Stimulated activated CD4-positive, alpha-beta T cell treated with anti-CD3 and anti-CD28 coated beads, Interleukin-4, amount 100 ng/mL, for 48 hours (primary cell): Measurements from ENCODE around the gene ALKBH2.
A peak's percentile ranks its signal among the peaks of the same experiment; 100 is the strongest.
"Not testable (repeated sequence)": the region's sequence is repeated elsewhere in the genome, so short reads cannot be mapped to it uniquely, and the experiment has no call there.

Experiments used
- DNase-seq, 2 donors: peaks; one replicate each; pipeline ENCODE4 v3.0.0-alpha.2; 2020; ENCODE audit warnings: low read depth in 2 of 2

ALKBH2 gene

DNA sequence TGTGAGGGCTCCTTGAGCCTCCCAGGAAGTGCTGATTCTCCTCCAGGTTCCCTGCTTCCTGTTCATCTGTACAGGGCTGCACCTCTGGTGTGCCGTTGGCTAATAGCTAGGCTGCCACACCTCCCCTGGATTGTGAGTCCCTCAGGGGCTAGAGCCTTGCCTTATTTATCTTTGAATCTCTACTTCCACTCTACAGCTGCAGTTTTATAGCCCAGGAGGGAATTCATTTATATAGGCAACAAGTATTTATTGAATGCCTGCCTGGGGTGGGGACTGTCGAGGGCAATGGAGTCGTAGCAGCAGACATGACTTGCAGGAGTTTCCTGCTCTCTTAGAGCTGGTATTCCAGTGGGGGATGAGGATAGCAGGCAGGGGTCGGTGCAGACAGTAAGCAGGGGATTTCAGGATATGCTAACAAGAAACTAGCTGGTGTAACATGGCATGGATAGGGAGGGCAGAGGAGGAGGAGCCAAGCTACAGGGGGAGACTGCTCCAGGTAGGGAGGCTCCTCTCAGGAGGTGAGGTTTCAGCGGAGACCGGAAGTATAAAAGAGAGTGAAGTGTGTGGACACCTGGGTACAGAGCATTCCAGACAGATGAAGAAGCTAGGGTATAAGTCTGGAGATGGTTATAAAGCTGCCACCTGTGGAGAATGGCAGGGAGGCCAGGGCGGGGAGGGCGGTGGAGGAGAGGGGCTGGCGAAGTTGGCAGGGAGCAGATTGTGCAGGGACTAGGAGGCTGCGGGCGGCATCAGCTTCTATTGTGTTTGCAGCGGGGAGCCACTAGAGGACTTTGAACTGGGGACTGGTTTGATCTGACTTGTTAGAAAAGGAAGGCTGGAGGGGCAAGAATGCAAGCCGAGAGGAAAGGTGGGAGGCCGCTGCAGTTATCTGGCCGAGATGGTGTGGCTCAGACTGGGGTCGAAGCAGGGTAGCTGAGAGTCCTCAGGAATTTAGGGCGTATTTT lies 23.7 kb downstream of the ALKBH2 start:
- DNase-seq, result no peak

DNA sequence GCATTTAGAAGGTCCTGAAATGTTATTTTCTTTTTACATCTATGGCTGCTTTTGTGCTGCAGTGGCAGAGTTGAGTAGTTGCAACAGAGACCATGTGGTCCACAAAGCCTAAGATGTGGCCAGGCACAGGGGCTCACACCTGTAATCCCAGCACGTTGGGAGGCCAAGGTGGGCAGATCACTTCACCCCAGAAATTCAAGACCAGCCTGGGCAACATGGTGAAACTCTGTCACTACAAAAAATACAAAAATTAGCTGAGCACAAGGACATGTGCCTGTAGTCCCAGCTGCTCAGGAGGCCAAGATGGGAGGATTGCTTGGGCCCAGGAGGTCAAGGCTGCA lies 27.4 kb downstream of the ALKBH2 start:
- DNase-seq, result no peak

DNA sequence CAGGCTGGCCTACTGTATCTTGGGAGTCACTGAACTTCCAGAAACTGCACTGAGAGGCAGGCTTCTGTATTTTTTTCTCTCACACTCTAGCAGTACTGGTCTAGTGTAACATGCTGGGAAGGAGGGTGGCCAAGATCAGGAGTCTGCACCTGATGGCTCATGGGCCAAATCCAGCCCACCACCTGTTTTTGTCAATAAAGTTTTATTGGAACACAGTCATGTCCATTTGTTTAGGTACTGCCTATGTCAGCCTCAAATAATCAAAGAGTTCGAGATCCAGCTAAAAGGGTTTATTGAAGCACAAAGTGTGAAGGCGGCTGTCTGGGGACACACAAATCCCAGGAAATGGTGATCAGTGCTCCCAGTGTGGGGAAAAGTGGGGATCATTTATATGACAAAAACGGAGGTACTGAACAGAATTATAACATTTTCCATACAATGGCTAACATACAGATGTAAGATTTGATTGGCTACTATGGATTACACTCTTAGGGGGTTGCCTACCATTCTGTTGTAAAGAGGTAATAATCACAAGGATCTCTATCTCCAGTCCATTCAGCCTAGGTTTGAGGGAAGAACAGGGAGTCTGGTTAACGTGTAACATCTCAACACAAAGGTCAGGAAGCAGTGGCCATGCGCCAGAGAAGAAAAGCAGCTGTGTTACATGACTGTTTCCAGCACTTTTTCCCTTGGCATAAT lies 28.0 kb downstream of the ALKBH2 start:
- DNase-seq, result no peak

DNA sequence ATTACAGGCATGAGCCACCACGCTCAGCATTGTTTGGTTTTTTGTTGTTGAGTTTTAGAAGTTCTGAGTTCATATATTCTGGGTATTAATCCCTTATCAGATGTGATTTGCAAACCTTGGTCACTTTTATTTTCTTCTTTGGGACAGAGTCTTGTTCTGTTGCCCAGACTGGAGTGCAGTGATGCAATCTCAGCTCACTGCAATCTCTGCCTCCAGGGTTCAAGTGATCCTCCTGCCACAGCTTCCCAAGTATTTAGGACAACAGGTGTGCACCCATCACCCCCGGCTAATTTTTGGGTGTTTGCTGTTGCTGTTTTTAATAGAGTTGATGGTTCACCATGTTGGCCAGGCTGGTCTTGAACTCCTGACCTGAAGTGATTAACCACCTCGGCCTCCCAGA lies 29.1 kb downstream of the ALKBH2 start:
- DNase-seq, result no peak

DNA sequence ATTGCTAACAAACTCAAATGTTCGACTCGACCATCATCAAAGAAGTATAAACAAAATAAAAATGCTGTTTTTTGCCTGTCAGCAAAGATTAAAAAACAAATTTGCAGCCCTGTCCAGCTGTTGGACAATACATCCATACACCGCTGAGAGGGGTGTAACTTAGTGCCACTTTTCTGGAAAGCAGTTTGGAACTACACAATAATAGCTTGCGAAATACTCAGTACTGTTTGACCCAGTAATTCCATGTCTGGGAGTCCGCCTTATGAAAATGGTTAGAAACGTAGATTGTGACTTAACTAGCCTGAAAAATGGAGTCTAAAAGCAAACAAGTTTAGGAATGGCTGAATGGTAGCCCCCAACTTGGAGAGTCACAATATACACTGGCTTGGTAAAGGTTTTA lies 34.5 kb downstream of the ALKBH2 start:
- DNase-seq, result no peak

DNA sequence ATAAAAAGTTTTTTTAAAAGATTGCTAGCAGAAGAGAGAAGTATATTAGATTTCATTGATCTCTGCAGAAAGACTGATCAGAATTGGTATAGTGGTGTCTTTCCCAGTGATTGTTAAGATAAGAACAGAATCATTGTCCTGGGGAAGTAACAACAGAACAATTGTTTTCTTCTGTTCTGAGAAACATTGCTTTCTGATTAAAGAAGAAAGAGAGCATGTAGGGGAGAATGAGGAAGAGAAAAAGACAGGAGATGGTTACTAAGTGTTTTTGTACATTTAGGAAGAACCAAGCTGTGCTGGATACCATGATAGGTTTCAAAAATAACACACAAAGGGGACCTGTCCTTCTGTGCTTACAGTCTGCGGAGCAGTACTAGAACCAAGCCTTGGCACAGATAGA lies 35.9 kb downstream of the ALKBH2 start:
- no peak for DNase-seq

DNA sequence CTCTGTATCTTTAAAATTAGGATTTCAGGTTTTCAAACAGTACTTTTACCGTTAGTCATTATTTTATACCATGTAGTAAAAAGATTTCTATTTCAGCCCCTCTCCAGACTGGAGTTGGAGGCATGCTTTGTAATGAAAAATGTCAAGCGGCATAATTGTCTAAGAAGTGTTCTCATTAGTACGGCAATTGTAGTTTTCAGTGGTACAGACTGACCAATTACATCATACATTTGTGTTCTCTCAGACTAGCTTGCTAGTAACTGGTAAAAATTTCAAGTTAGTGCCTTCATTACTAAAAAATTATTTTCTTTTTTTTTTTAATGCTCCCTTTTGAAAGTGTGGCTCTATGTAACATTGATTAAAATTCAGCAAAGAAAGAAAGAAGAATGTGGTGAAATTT lies 36.4 kb downstream of the ALKBH2 start:
- no peak for DNase-seq

DNA sequence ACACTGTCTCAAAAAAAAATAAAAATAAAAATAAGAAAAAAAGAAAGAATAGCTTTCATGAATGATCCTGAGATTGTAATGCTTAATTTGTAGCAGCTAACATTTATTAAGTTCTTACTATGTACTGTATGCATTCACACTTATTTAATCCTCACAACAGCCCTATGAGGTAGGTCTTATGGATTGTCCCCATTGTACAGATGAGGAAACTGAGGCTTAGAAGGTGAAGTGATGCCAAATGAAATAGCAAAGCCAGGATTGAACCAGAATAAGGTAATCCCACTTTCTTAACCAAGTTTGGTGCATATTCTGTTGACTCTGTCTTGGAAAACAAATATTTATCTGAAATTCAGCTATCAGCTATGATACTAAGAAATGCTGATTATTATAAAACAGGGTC lies 38.8 kb downstream of the ALKBH2 start:
- DNase-seq, result no peak

DNA sequence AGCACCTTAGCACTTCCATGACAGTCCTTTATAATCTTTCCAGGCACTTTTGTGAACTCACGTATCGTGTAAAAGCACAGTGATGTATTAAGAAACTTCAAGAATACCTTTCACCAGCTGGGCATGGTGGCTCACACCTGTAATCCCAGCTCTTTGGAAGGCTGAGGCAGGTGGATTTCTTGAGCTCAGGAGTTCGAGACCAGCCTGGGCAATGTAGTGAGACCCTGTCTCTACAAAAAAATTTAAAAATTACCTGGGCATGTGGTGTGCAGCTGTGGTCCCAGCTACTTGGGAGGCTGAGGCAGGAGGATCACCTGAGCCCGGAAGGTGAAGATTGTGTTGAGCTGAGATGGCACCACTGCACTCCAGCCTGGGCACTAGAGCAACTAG lies 39.2 kb downstream of the ALKBH2 start:
- peak in 1 of 2 donors; percentile 1 for DNase-seq

DNA sequence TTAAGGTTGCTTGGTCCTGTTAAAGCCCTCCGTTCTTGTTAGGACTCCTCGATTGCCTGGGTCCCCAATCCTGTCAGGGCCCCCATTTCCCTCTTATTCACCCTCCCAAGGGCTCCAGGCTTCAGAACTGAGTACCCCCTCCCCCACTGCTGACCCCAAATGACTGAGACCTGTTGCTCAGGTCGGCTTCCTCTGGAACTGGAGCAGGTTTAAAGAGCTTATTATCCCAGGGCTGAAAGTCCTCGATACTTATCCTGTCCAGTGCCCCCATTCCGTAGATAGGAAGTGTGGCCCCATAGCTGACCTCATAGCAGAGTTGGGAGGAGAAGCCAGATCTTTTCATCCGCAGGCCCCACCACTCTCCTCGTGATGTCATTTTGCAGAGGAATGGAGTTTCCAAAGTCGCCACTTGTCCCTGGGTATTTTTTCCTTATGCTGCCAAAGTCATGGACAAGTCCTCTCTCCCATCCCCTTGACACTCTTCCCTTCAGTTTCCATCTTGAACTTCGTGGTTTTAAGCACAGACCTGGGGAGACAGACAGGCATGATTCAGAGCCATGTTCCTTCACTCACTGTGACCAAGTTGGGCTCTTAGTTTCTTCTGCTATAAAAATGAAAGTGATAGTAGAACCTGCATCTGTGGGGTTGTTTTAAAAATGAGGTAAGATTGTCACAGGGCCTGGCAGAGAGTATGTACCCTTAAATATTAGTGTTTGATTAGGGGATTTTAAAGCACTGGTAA lies 39.7 kb downstream of the ALKBH2 start:
- DNase-seq, result peak; percentile 4 to 5

DNA sequence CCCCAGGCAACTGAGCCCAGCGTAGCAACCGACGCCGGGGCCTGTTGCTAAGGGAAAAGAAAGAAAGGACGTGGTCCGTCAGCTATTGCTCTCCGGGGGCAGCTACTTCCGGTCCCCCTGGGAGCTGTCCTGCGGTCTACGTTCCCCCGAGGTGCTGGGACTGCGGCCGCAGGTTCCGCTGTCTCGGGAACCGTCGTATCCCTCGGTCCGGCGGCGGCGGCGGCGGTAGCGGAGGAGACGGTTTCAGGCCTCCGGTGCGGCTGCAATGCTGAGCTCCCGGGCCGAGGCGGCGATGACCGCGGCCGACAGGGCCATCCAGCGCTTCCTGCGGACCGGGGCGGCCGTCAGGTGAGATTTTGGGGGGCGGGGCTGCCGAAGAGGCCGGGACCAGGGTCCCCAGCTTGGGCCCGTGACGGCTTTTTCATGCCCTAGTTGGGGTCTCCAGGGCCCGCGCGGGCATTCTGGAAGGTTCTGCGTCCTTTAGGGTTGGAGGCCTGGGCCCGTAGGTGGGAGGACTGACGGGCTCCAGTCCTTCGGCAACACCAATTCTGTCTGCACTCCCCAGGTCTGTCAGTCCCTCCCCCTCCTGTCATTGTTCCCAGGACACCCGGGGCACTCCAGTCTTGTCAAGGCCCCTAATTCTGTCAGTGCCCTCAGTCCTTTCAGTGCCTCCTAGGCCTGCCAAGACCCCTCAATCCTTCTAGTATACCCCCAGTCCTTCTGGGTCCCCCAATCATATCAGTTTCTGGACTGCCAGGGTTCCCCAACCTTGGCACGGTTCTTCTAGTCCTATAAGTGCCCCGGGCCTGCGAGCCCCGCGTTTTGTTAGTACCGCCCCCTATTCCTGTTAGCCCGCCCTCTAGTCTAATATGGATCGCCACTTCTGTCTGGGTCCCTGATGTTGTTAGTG lies 40.6 kb downstream of the ALKBH2 start, which contains the start of gene USP30:
Gene USP30 (plus strand): TSS at position 163 of the 910 bp plus-strand sequence. CDS start 103 bp downstream, at position 266.
- DNase-seq, result peak; percentile 75 to 78

DNA sequence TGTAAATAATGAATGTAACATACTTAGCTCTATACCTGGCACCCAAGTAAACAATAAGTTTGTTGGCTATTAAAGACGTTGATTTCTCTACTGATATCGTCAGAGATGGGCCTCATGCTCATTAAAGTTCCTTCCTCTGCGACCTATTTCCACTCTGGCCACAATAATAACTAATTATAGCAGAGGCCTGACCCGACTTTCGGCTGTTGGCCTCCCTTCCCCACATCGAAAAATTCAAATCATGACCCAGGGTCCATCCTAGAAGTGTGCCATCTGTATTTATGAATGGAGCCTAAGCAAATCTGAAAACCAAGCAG lies 41.2 kb downstream of the ALKBH2 start:
- DNase-seq, result no peak

DNA sequence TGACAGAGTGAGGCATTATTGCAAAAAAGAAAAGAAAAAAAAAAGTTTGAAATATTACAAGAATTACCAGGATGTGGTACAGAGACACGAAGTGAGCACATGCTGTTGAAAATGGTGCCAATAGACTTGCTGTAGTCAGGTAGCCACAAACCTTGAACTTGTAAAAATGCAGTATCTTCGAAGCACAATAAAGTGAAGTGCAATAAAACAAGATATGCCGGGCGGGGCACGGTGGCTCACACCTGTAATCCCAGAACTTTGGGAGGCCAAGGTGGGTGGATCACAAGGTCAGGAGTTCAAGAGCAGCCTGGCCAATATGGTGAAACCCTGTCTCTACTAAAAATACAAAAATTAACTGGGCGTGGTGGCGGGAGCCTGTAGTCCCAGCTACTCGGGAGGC lies 43.5 kb downstream of the ALKBH2 start:
- not testable (repeated sequence) for DNase-seq

DNA sequence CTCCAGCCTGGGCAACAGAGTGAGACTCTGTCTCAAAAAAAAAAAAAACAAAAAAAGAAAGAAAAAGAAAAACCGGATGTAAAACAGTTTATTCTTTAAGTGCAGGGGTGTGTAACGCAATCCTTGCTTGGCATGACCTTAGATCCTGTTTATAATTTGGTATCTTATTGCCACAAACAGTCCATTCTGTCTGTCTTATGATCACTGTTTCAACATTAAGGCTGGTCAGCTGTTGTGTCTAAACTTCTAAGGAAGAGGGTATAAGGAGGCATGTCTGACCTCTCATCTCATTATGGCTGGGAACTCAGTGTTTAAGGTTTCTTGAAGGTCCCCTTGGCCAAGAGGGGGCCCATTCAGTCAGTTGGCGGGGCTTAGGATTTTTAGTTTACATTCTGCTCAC lies 44.6 kb downstream of the ALKBH2 start:
- DNase-seq, result not testable (repeated sequence)

DNA sequence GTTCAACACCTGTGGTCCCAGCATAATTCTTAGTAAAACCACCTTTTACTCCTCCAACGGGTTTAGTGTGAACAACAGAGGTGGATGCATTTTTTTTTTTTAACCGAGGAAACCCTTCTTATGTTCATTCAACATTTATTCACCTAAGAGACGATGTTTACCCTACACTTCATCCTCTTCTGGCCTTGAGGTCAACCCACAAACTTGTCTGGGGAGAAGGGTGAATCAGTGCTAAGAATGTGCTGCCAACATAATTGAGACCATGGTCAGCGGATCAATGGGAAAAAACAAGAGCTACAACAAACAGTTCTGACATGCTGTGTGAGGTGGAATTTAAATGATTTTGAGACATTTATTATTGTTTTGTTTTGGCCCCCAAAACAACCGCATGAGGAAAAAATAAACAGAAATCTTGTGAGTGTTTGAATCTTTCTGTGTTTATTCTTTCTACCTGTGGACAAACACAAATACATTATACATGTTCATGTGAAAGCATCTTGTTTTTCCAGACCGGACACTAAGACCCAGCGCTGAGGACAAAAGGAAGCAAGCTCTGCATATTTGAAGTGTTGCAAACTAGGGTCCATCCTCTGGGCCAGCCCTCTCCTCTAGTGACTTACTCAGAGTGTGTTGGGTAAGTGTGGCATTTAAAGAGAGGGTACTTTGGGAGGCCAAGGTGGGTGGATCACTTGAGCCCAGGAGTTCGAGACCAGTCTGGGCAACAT lies 46.0 kb downstream of the ALKBH2 start:
- no peak for DNase-seq

DNA sequence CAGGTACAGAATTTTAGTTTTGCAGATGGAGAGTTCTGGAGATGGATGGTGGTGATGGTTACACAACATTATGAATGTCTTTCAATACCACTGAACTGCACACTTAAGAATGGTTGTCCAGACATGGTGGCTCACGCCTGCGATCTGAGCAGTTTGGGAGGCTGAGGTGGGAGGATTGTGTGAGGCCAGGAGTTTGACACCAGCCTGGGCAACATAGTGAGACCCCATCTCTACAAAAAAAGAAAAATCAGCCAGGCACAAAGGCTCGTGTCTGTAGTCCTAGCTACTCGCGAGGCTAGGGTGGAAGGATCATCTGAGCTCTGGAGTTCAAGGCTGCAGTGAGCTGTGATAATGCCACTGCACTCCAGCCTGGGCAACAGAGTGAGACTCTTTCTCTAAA lies 49.0 kb downstream of the ALKBH2 start:
- DNase-seq, result no peak
